GM19324 (cell line): Measurements from ENCODE around the gene RNASE3.
"Not testable (repeated sequence)": the region's sequence is repeated elsewhere in the genome, so short reads cannot be mapped to it uniquely, and the experiment has no call there.

Experiments
- ATAC-seq: cut with Tn5 transposase; IDR thresholded peaks from one replicate; pipeline ENCODE4 v1.9.1; 2021; ENCODE audit warnings: mild to moderate bottlenecking, moderate library complexity; ENCODE audit not compliant: unreplicated experiment, low FRiP score

The RNASE3 gene

GRCh38 chr14:20891126-20891825 lies at the start of gene RNASE3:
Gene RNASE3 (plus strand): TSS chr14:20891385. CDS start chr14:20891687, 302 bp downstream.
- not testable (repeated sequence) for ATAC-seq

DNA sequence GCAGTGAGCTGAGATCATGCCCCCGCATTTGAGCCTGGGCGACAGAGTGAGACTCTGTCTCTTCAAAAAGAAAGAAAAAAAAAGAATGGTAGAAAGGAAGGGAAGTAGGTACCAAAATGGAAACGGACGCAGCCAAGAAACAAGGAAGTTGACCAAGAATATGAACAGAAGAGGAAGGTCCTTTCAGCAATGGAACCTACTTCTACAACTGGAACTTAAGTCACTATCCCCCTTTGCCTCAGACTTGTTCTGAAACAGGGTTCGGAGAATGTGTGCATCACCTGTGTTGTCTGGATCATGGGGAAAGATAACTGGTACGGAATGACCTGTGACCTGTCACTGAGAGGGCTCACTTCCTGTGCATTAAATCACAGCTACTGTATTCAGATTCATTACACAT lies 44.6 kb upstream of the RNASE3 start:
- no peak for ATAC-seq

- no peak for ATAC-seq
Observed at GRCh38 chr14:20848316-20848954, 42.8 kb upstream of the RNASE3 start.

- ATAC-seq: no peak
Observed at GRCh38 chr14:20848955-20849570, 42.1 kb upstream of the RNASE3 start.

DNA sequence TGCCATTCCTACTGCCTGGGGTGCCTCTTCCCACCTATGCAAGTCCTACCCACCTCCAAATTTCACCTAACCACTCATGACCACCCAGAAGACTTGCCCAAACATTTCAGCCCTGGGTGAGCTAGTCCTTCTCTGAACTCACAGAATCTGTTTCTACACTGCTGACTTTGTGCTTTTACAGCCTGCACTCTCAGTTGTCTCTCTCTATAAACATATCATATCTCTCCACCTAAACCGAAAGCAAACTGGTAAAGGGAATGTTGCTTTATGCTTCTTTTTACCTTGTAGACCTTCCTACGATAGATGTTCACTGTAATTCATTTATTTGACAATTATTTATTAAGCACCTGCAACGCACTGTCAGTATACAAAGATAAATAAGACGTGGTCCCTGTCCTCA lies 38.1 kb upstream of the RNASE3 start:
- ATAC-seq: no peak

DNA sequence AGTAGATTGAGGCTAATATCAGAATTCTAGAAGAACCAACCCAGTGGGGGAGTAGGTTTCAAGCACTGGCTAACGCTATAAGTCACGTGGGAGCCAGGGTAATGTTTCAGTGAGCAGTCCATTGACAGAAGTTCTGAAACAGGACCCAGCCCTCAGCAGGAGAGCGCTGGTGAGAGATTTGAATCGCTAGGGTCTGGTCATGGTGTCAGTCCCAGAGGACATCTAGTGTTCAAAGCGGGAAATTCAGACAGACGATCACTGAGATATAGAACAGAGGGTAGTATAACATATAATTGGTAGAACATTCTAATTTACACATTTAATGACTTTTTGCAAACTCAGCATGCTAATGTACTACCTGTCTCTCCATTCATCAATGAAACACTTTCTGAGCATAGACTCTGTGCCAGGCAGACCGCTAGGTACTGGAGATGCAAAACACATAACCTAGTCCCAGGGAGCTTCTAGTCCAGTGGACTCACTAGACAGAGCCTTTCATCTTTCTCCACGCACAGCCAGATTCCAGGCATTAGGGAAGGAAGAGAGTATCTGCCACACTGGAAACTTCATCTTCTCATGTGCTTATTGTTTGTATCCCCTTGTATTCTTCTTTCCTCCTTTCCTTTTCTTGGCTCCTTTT lies 35.4 kb upstream of the RNASE3 start:
- ATAC-seq: peak; percentile 76

DNA sequence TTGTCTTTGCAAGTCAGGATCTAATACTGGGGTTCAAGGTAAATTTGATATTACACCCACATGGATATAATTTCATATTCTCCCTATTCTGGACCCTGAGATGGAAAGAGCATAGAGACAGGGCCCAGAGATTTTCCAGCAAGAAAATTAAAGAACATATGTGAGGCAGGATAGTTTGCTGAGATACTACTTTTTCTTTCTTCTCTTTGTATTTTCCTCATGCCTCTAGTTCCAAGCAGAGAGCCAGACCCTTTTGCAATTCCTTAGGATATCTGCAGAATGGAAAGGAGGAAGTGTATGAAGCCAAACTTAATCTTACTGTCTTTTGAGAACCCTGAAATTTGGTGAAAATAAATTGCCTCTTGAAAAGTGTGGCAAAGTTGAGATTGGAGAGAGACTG lies 34.0 kb upstream of the RNASE3 start:
- no peak for ATAC-seq

- ATAC-seq: no peak
Observed at GRCh38 chr14:20857630-20858261, 33.4 kb upstream of the RNASE3 start.

GRCh38 chr14:20866194-20866593 lies 25.0 kb upstream of the RNASE3 start:
- no peak for ATAC-seq

GRCh38 chr14:20866963-20867362 lies 24.2 kb upstream of the RNASE3 start:
- ATAC-seq: no peak

DNA sequence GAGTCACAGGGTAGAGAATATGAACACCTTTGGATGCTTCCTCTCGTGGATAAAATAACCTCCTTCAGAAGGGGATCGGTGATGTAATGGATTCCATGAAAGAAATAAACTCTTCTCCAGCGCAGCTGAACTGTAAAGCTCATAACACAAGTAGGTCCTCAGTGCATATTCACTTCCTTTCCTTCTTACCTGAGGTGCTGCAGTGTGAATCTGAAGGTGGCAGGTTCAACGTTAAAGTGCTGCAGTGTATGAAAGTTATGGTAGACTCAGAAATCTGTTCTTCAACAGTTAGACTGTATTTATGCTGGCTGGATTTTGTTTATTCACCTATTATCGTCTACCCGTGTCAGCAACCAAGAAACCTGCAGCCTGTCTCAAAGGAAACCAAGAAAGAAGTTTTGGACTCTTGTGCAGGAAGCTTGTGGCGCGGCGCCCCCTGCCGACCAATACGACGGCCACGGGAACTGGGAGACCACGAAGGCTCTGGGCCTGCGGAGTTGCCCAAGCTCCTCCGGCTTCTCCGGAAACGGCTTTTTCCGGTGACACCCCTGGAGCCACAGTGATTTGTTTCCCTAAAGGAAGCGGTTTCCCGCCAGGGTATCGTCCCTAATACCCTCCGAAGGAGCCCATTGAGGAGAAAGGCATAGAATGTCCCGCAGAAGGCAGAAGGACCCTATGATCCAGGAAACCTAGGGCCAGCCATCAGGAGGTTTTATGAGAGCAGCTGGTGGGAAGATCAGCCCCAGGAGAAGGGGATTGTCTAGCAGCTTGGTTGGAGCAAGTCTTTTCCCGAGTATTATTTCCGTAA lies 17.6 kb upstream of the RNASE3 start:
- ATAC-seq: peak; percentile 59

- ATAC-seq: no peak
Observed at GRCh38 chr14:20877016-20877415, 14.2 kb upstream of the RNASE3 start.

- ATAC-seq: no peak
Observed at GRCh38 chr14:20878695-20879094, 12.5 kb upstream of the RNASE3 start.

GRCh38 chr14:20881229-20881628 lies 10.0 kb upstream of the RNASE3 start:
- ATAC-seq: not testable (repeated sequence)

DNA sequence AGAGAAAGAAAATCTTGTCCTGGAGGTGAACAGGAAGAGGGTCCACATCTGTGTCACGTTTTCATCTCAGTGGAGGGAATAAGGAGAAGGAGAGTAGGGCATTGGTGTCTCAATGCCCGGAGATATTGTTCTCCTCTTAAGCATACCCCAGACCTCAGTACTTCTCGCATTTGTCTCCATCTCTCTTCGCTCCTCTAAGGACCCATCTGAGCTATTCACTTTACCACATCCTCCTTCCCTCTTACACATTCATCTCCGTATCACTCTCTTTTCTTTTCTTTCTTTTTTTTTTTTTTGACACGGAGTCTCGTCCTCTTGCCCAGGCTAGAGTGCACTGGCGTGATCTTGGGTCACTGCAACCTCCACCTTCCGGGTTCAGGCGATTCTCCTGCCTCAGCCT lies 8.4 kb upstream of the RNASE3 start:
- not testable (repeated sequence) for ATAC-seq

GRCh38 chr14:20888411-20888810 lies 2.8 kb upstream of the RNASE3 start:
- ATAC-seq: not testable (repeated sequence)

GRCh38 chr14:20895322-20895721 lies 4.1 kb downstream of the RNASE3 start:
- not testable (repeated sequence) for ATAC-seq

- ATAC-seq: no peak
Observed at GRCh38 chr14:20904393-20905029, 13.3 kb downstream of the RNASE3 start.

- ATAC-seq: no peak
Observed at GRCh38 chr14:20905676-20906075, 14.5 kb downstream of the RNASE3 start.
